K562 (cell line): ENCODE measurements around the gene CDC42EP2. TPM values are rescaled to one million over a fixed set of nuclear protein-coding genes. Genes with fewer than 3 reads are reported as not detected.
A peak's percentile ranks its signal among the peaks of the same experiment; 100 is the strongest.

ENCODE experiments used
- BHLHE40 ChIP-seq: IDR thresholded peaks from 2 replicates; pipeline ENCODE4 v1.6.1; 2011; ENCODE audit warnings: low read length, improper control_type of control experiment
- DPF2 ChIP-seq: fragments of 450-650 bp; IDR thresholded peaks from 2 replicates; pipeline ENCODE4 v1.6.1; 2016
- GATA2 ChIP-seq: sonication (generic); formaldehyde crosslinking; IDR thresholded peaks from 2 replicates; pipeline ENCODE4 v1.4.0; 2020; ENCODE audit warnings: mild to moderate bottlenecking, missing genetic modification reagents
- GATAD2B ChIP-seq: fragments of 450-650 bp; IDR thresholded peaks from 2 replicates; pipeline ENCODE4 v1.6.1; 2017; ENCODE audit warnings: mild to moderate bottlenecking, borderline replicate concordance
- HDAC2 ChIP-seq: fragments of 450-650 bp; IDR thresholded peaks from 2 replicates; pipeline ENCODE4 v1.6.1; 2016; ENCODE audit warnings: mild to moderate bottlenecking
- HMG20A ChIP-seq: fragments of 450-650 bp; formaldehyde crosslinking; conservative IDR thresholded peaks from 2 replicates; pipeline ENCODE4 v1.4.0; 2020; ENCODE audit warnings: mild to moderate bottlenecking, mixed read lengths
- PHB2 ChIP-seq: fragments of 450-650 bp; IDR thresholded peaks from 2 replicates; pipeline ENCODE4 v1.6.1; 2017; ENCODE audit warnings: low read depth
- PYGO2 ChIP-seq: fragments of 450-650 bp; IDR thresholded peaks from 2 replicates; pipeline ENCODE4 v1.6.1; 2016; ENCODE audit warnings: mild to moderate bottlenecking, missing genetic modification characterization, moderate library complexity, missing compliant biosample characterization
- SETDB1 ChIP-seq: IDR thresholded peaks from one replicate; pipeline ENCODE4 v1.6.1; 2012; ENCODE audit warnings: low read length, control low read depth, inconsistent platforms
- ZC3H8 ChIP-seq: fragments of 450-650 bp; IDR thresholded peaks from 2 replicates; pipeline ENCODE4 v1.6.1; 2017
- ZNF75A ChIP-seq: fragments of 450-650 bp; formaldehyde crosslinking; IDR thresholded peaks from 2 replicates; pipeline ENCODE4 v1.4.0; 2020; ENCODE audit warnings: mild to moderate bottlenecking
- polyA plus RNA-seq, 8 experiments: library from polyadenylated mRNA; depleted of rRNA in 4 of 8; stranded (reverse) in 5 of 8; unstranded in 3 of 8; fragments of >200 nt; fragmentation: Nextera tagmentation in 2 of 8; fragmentation: Illumina TruSeq in 1 of 8; extraction: Ambion mirVana in 2 of 8; extraction: Trizol in 1 of 8; gene quantifications; 2 replicates each; pipeline versions ENCODE4 v1.2.1 to v1.2.3, GENCODE V29; 2011 to 2014; ENCODE audit warnings: inconsistent platforms in 1 of 8, missing spikeins in 1 of 8
- total RNA-seq, 7 experiments: library from RNA; depleted of rRNA in 6 of 7; stranded (reverse); fragments of >200 nt in 6 of 7; fragmentation: Illumina TruSeq in 2 of 7; extraction: Trizol in 2 of 7; gene quantifications; 2 replicates each; pipeline versions ENCODE4 v1.2.1 to v1.2.3, GENCODE V29; 2011 to 2021; ENCODE audit warnings: low replicate concordance in 1 of 7
- TF ChIP-seq, protein P1 (sequence below), 2 experiments: fragments of 450-650 bp in 1 of 2; sonication (generic) in 1 of 2; formaldehyde crosslinking in 1 of 2; IDR thresholded peaks in 1 of 2; conservative IDR thresholded peaks in 1 of 2; 2 replicates each; pipeline versions ENCODE4 v1.6.1 to v1.8.1; 2016 to 2023; ENCODE audit warnings: mild to moderate bottlenecking in 2 of 2, moderate library complexity in 2 of 2, inconsistent platforms in 1 of 2, missing genetic modification reagents in 1 of 2
- TF ChIP-seq, protein P2 (sequence below): fragments of 250-450 bp; sonication (Bioruptor Pico); IDR thresholded peaks from 2 replicates; pipeline ENCODE4 v1.4.0; 2020; ENCODE audit warnings: borderline replicate concordance
- TF ChIP-seq, protein P3 (sequence below), 2 experiments: fragments of 450-650 bp; formaldehyde crosslinking in 1 of 2; IDR thresholded peaks; 2 replicates each; pipeline versions ENCODE4 v1.4.0 to v1.6.1; 2014 to 2020; ENCODE audit warnings: mild to moderate bottlenecking in 2 of 2, borderline replicate concordance in 1 of 2, low read depth in 1 of 2
- TF ChIP-seq, protein P4 (sequence below): IDR thresholded peaks from 2 replicates; pipeline ENCODE4 v1.6.1; 2016; ENCODE audit warnings: missing genetic modification characterization, missing compliant biosample characterization

Gene CDC42EP2
- total and polyA plus RNA-seq, 9 of the 15 experiments (the other 6 are each of a cell fraction or from before 2014, with no cell fraction given): 0.27 to 3.5 (median 0.83) TPM; not detected in 1

DNA sequence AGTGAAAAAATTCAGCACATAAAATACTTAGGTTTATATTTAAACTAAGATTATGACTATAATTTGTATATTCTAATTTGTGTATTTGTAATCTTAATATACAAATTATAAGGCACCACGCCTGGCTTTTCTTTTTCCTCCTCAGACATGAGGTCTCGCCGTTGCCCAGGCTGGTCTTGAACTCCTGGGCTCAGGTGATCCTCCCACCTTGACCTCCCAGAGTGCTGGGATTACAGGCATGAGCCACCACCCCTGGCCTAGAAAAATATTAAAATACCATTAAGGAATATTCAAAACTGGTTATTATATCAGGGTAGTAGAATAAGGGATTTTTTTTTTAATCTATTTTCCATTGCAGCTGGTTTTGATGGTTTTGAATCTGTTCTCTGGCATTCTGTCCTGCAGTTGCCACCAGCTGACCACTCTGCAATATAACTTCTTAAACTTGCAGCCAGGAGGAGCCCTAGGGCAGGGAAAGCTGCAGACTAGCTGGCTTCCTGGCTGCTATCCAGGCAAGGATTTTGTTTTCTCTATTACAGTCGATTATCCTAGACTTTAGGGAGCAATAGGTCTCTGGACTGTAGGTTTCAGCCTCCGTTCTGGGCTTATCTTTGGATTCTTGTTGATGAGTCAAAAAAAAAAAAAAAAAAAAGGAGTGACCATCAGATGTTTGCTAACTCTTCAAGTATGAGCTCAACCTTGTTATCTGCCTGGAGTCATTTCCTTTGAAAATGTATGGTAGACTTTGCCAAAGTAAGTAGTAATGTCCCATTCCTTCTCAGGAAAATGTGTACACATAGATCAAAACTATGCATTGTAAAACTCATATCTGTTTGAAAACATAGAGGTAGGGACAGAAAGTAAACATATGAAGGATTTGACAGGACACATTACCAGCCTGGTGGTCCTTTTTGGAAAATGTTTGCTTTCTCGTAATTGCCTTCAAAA, 39.7 kb upstream of the CDC42EP2 start (continued):
- TF ChIP-seq ZC3H8: no peak
- TF ChIP-seq SETDB1: no peak
- TF ChIP-seq, protein P1, sequence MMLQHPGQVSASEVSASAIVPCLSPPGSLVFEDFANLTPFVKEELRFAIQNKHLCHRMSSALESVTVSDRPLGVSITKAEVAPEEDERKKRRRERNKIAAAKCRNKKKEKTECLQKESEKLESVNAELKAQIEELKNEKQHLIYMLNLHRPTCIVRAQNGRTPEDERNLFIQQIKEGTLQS (IDR thresholded peaks at IDR 0.05): peak; percentile 87
- TF ChIP-seq, protein P1 (CRISPR knock-in tag; conservative IDR thresholded peaks at IDR 0.05): no peak
- TF ChIP-seq, protein P2, sequence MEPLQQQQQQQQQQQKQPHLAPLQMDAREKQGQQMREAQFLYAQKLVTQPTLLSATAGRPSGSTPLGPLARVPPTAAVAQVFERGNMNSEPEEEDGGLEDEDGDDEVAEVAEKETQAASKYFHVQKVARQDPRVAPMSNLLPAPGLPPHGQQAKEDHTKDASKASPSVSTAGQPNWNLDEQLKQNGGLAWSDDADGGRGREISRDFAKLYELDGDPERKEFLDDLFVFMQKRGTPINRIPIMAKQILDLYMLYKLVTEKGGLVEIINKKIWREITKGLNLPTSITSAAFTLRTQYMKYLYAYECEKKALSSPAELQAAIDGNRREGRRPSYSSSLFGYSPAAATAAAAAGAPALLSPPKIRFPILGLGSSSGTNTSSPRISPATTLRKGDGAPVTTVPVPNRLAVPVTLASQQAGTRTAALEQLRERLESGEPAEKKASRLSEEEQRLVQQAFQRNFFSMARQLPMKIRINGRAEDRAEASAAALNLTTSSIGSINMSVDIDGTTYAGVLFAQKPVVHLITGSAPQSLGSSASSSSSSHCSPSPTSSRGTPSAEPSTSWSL (CRISPR knock-in tag): no peak
- no peak for TF ChIP-seq PHB2
- TF ChIP-seq, protein P3, sequence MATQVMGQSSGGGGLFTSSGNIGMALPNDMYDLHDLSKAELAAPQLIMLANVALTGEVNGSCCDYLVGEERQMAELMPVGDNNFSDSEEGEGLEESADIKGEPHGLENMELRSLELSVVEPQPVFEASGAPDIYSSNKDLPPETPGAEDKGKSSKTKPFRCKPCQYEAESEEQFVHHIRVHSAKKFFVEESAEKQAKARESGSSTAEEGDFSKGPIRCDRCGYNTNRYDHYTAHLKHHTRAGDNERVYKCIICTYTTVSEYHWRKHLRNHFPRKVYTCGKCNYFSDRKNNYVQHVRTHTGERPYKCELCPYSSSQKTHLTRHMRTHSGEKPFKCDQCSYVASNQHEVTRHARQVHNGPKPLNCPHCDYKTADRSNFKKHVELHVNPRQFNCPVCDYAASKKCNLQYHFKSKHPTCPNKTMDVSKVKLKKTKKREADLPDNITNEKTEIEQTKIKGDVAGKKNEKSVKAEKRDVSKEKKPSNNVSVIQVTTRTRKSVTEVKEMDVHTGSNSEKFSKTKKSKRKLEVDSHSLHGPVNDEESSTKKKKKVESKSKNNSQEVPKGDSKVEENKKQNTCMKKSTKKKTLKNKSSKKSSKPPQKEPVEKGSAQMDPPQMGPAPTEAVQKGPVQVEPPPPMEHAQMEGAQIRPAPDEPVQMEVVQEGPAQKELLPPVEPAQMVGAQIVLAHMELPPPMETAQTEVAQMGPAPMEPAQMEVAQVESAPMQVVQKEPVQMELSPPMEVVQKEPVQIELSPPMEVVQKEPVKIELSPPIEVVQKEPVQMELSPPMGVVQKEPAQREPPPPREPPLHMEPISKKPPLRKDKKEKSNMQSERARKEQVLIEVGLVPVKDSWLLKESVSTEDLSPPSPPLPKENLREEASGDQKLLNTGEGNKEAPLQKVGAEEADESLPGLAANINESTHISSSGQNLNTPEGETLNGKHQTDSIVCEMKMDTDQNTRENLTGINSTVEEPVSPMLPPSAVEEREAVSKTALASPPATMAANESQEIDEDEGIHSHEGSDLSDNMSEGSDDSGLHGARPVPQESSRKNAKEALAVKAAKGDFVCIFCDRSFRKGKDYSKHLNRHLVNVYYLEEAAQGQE (IDR thresholded peaks at IDR 0.05; ENCODE audit: borderline replicate concordance): peak; percentile 89
- TF ChIP-seq, protein P3 (CRISPR knock-in tag; IDR thresholded peaks at IDR 0.05; ENCODE audit: low read depth): no peak
- TF ChIP-seq ZNF75A (CRISPR knock-in tag): 0 out of 2 replicates have a peak, but pooled peaks have one; percentile 41
- peak; percentile 35; the same call in 1 of the 2 replicates for TF ChIP-seq BHLHE40
- no peak for TF ChIP-seq HMG20A (CRISPR knock-in tag)
- TF ChIP-seq, protein P4, sequence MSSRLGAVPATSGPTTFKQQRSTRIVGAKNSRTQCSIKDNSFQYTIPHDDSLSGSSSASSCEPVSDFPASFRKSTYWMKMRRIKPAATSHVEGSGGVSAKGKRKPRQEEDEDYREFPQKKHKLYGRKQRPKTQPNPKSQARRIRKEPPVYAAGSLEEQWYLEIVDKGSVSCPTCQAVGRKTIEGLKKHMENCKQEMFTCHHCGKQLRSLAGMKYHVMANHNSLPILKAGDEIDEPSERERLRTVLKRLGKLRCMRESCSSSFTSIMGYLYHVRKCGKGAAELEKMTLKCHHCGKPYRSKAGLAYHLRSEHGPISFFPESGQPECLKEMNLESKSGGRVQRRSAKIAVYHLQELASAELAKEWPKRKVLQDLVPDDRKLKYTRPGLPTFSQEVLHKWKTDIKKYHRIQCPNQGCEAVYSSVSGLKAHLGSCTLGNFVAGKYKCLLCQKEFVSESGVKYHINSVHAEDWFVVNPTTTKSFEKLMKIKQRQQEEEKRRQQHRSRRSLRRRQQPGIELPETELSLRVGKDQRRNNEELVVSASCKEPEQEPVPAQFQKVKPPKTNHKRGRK (tag): no peak
- TF ChIP-seq GATAD2B: no peak
- peak; percentile 72; the same call in 1 of the 2 replicates for TF ChIP-seq HDAC2
- no peak for TF ChIP-seq PYGO2 (tag)
- peak; percentile 39; the same call in 1 of the 2 replicates for TF ChIP-seq GATA2
- TF ChIP-seq DPF2: peak; percentile 90
